IPS DF 4.7 (cell line): ENCODE measurements around the gene CSTF2T.
"Not testable (repeated sequence)": the region's sequence is repeated elsewhere in the genome, so short reads cannot be mapped to it uniquely, and the experiment has no call there.

Source experiments
- DNase-seq: peaks from one replicate; pipeline ENCODE4 v3.0.0-alpha.2; 2013; ENCODE audit warnings: low spot score; ENCODE audit errors: extremely low read depth

CSTF2T gene

DNA sequence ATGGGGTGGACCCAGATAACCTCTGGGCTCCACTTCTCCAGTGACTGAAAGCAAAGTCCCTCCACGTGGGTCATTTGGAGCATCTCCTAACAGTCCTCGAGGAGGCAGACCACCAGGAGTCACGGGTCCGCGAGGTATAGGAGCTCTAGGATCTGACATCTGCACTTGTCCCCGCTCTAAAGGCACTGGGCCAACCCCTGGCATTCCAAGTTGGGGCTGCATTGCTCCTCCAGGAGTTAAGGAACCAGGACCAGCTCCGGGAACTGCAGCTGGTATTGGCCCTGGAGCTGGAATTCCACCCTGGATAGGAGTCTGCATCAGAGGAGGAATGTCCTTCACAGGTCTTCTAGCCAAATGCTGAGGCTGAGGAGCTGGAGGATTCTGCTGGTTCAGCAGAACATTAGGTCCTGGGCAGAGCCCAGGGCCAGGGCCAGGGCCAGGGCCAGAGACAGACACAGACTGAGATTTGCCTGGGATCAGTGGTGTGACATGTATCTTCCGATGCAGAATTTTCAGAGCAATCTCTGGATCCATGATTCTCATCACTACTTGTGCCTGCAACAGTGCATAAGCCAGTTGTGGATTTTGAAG lies 827 bp downstream of the CSTF2T start:
- DNase-seq, result no peak

GRCh38 chr10:51696251-51696650 lies 3.1 kb downstream of the CSTF2T start:
- no peak for DNase-seq

DNA sequence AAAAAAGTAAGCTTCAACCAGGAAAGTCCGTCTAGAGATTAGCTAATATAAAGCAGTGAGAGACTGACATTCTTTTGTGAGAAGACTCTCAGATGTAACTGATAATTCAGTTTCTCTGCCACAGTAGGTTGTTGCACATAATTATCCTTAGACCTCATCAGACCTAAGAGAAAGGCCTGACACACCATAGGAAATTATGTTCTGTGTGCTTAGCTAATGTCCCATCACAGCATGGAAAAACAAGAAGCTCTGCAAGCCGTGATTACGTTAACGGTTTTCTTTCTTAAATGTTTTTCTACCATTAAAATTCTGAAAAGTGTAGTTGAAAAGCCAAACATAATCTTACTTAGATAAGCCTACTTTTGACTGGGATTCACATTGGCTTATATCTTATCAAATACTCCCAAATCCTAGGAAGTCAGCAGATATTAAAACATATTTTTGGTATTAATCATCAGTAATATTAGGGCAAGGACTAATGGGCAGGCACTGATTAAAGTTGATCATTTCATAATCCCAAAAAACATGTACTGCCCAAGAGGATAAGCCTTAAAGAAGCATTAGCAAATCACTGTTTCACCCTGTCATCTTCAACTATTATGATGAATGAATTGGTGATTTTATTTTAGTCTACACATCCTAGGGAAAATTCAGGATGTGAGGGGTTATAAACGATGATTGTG lies 5.2 kb downstream of the CSTF2T start:
- DNase-seq, result no peak

DNA sequence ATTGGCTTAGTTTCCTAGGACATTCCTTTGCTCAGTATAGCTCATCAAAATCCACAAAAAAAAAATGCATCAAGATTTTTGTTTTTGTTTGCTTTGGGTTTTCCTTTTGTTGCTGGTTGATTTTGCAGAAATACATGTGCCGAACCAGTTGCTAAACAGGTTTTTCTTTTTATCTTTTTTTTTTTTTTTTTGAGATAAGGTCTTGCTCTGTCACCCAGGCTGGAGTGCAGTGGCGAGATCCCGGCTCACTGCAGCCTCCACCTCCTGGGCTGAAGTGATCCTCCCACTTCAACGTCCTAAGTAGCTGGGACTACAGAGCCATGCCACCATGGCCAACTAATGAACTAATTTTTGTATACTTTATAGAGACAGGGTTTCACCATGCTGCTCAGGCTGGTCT lies 8.3 kb downstream of the CSTF2T start:
- DNase-seq, result no peak

GRCh38 chr10:51689536-51689935 lies 9.9 kb downstream of the CSTF2T start:
- DNase-seq, result no peak

DNA sequence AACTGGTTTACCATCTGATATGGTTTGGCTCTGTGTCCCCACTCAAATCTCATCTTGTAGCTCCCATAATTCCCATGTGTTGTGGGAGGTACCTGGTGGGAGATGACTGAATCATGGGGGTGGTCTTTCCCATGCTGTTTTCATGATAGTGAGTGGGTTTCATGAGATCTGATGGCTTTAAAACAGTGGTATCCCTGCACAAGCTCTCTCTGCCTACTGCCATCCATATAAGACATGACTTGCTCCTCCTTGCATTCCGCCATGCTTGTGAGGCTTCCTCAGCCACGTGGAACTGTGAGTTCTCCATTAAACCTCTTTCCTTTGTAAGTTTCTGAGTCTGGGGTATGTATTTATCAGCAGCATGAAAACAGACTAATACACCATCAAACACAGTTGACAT lies 10.6 kb downstream of the CSTF2T start:
- not testable (repeated sequence) for DNase-seq

- DNase-seq, result no peak
Measured at GRCh38 chr10:51687296-51687695, 12.1 kb downstream of the CSTF2T start.

GRCh38 chr10:51685768-51686167 lies 13.6 kb downstream of the CSTF2T start:
- no peak for DNase-seq

GRCh38 chr10:51683031-51683691 lies 16.2 kb downstream of the CSTF2T start:
- no peak for DNase-seq

DNA sequence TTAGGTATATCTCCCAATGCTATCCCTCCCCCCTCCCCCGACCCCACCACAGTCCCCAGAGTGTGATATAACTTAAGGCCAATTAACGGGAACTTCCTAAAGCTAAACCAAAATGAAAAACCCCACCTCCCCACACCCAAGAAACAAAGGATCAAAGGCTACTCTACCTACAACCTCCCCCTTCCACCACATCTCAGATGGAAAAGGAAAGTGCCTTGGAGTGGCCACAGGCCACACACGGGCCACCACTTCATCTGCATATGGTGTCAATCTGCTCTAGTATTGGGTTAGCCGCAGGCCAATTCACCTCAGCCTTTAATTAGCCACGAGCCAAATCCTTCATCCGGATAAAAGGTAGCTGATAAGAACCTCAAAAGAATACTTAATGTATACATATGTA lies 19.6 kb downstream of the CSTF2T start:
- DNase-seq, result no peak

DNA sequence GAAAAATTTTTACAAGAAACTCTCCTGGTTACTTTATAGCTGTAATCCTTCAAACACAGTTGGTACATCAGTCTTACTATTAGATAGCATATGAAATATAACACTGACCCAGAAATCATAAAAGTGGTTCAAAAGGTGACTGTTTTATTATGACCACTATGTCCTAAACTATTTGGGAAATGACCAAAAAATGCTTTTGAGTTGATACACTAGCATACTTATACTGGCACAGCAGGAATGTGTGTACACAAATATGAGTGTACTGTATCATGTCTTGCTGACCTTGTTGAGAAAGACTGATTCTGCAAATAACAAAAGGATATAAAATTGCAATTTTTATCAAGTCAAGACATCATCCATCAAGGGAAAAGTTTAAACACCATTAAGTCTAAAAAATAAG lies 24.3 kb downstream of the CSTF2T start:
- no peak for DNase-seq

- no peak for DNase-seq
Measured at GRCh38 chr10:51672039-51672535, 27.3 kb downstream of the CSTF2T start.

- no peak for DNase-seq
Measured at GRCh38 chr10:51669041-51669440, 30.4 kb downstream of the CSTF2T start.

GRCh38 chr10:51668336-51668689 lies 31.1 kb downstream of the CSTF2T start:
- DNase-seq, result no peak

GRCh38 chr10:51667678-51668335 lies 31.6 kb downstream of the CSTF2T start:
- no peak for DNase-seq

GRCh38 chr10:51666456-51666855 lies 32.9 kb downstream of the CSTF2T start:
- DNase-seq, result no peak

- no peak for DNase-seq
Measured at GRCh38 chr10:51663086-51663485, 36.3 kb downstream of the CSTF2T start.

DNA sequence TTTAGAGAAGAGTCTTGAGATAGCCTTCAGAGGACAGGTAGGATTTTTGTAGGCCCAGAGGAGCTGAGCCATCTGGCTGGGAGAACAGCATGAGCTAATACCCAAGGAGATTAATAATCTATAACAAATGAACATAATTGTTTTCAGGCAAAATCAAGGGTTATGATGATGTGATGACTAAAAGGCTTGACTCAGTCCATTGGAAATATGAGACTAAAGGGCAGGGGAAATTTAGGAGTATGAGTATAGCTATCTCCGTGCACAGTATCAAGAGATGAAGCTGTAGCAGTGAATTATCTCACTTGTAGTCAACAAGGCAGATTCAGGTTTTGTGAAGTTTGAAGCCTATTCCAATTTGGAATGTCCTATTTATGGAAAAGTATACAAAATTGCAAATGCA lies 40.1 kb downstream of the CSTF2T start:
- no peak for DNase-seq

DNA sequence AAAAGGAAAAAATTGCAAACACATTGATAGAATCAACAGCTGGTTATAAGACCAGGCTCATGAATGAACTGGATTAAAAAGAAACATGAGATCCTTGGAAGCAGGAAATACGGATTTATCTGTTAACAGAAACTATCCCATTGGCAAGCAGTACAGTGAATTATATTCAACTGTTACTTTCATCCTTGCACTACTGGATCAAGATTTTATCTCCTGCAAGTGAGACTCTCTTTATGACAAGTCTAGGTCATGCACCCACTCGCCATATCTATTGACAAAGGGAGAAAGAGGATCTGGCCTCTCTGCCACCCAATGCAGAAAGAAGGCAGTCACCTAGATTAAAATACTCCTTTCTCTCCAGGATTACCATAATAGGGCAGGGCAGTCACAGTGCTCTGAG lies 41.4 kb downstream of the CSTF2T start:
- no peak for DNase-seq

- DNase-seq, result no peak
Measured at GRCh38 chr10:51656503-51656902, 42.9 kb downstream of the CSTF2T start.

GRCh38 chr10:51654918-51655317 lies 44.5 kb downstream of the CSTF2T start:
- no peak for DNase-seq

DNA sequence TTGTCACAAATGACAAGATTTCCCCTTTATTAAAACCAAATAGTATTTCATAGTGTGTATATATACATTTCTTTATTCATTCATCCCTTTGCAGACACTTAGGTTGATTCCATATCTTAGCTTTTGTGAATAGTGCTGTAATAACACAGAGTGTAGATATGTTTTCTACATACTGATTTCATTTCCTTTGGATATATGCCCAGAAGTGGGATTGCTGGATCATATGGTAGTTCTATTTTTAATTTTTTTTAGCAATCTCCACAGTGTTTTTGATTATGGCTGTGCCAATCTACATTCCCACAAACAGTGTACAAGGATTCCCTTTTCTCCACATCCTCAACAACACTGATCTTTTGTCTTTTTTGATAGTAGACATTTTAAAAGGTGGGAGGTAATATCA lies 46.4 kb downstream of the CSTF2T start:
- DNase-seq, result no peak
